ENCODE measurements around the gene GID8.

Gene GID8

DNA sequence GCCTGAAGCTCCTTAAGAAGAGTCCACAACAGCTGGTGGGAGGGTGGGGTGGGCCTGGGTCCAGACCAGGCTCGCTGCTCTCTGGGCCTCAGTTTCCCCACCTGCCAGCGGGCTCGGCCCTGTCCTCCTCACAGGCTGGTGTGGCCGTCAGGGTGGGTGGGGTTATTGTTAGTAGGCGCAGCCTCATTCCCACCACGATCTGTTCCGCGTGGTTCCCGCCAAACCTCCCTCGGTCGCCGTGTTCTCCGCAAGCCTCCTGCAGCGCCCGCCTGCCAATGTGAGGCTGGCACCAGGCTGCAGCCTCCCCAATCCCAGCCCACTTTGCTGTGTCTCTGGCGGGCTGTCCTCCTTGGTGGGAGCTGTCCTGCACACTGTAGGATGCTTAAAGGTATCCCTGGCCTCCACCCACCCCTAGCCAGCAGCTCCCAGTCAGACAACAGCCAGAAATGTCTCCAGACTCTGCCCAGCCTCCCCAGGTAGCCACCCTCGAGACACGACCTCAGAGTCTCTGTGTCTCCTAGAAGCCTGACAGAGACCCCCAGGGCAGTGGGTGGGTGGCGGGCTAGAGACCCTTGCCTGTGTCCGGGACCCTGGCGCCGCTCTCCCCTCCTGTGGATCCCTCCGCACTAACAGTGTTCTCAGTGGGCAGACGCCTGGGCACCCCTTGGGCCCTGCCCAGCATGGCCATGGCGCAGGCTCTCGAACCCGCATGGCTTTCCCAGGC, 29.8 kb downstream of the GID8 start:
- no peaks in the 10 kb centered on the region for H3K9me3 ChIP-seq (ENCODE audit: control insufficient read depth, insufficient read depth, low read depth, low read length)
- H3K36me3 ChIP-seq (ENCODE audit: control insufficient read depth, insufficient read depth, low read length): peaks cover 27% of the 10 kb centered on the region
- no peak overlapping the region for H3K4me3 ChIP-seq (ENCODE audit: low read depth, low read length)
- peaks cover 6% of the 10 kb centered on the region; the same call in 1 of the 2 replicates for H3K4me1 ChIP-seq (ENCODE audit: control insufficient read depth, insufficient read depth, low read length)
- no peak overlapping the region for H3K27ac ChIP-seq (ENCODE audit: low read depth, low read length)
- H3K9ac ChIP-seq (ENCODE audit: low read length): no peak overlapping the region
- peaks cover 17% of the 10 kb centered on the region for H3K27me3 ChIP-seq (ENCODE audit: control insufficient read depth, insufficient read depth, low read length)

DNA sequence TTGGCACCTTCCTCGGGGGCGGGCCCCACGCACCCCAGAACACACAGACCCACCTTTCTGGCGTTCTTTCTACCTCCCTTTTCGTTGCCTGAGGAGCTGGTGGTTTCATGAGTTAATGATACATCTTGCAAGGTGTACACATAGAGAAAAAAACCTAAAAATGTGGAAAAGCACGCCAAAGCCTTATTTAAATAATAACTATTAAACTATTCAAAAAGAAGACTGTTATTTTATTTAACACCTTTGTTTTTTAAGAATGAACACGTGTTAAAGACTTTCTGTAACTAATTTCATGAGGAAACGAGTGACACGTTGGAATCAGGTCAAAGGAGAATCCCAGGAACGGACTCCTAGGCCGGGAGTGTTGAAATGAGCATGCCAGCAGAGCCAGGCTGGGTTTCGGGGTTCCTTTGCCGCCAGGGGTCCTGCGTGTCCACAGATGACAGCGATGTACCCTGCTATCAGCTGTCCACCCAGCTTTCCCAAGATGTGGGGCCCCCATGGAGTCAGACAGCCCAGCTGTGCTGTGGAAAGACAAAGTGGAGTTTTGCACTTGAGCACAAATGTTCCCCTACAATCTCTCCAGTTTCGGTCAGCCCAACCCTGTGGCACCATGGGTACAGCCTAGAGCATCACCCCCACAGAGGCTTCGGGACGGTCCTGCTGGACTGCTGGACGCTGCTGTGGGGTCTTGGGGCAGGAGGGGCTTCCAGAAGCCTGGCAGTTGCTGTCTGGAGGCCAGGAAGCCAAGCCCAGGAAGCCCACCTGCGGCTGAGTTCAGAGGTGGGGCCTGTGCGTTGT, 30.6 kb downstream of the GID8 start:
- Histone ChIP-seq H3K4me3 (ENCODE audit: low read depth, low read length) (no peak overlapping the region), H3K27ac (ENCODE audit: low read depth, low read length) (no peak overlapping the region), H3K36me3 (ENCODE audit: control insufficient read depth, insufficient read depth, low read length) (peaks cover 19% of the 10 kb centered on the region), H3K9ac (ENCODE audit: low read length) (no peak overlapping the region), H3K27me3 (ENCODE audit: control insufficient read depth, insufficient read depth, low read length) (peaks cover 25% of the 10 kb centered on the region), H3K4me1 (ENCODE audit: control insufficient read depth, insufficient read depth, low read length) (peaks cover 13% of the 10 kb centered on the region; the same call in 1 of the 2 replicates), H3K9me3 (ENCODE audit: control insufficient read depth, insufficient read depth, low read depth, low read length) (no peaks in the 10 kb centered on the region)

GRCh38 chr20:62969179-62969760, 31.3 kb downstream of the GID8 start:
- no peaks in the 10 kb centered on the region for H3K9me3 ChIP-seq (ENCODE audit: control insufficient read depth, insufficient read depth, low read depth, low read length)
- H3K36me3 ChIP-seq (ENCODE audit: control insufficient read depth, insufficient read depth, low read length): peaks cover 13% of the 10 kb centered on the region
- peaks cover 32% of the 10 kb centered on the region for H3K27me3 ChIP-seq (ENCODE audit: control insufficient read depth, insufficient read depth, low read length)
- H3K27ac ChIP-seq (ENCODE audit: low read depth, low read length): no peak overlapping the region
- H3K4me1 ChIP-seq (ENCODE audit: control insufficient read depth, insufficient read depth, low read length): peaks cover 17% of the 10 kb centered on the region
- H3K9ac ChIP-seq (ENCODE audit: low read length): no peak overlapping the region
- no peak overlapping the region for H3K4me3 ChIP-seq (ENCODE audit: low read depth, low read length)

DNA sequence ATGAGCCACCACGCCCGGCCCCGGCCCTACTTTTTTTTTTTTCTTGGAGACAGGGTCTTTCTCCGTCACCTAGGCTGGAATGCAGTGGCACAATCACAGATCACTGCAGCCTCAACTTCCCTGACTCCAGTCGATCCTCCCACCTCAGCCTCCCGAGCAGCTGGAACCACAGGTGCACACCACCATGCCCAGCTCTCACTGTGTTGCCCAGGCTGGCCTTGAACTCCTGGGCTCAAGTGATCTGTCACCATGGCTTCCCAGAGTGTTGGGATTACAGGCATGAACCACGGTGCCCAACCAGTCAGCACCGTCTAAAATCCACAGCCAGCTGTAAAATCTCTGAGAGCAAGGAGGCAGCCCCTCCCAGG, 32.0 kb downstream of the GID8 start:
- no peak overlapping the region for H3K27ac ChIP-seq (ENCODE audit: low read depth, low read length)
- H3K4me3 ChIP-seq (ENCODE audit: low read depth, low read length): no peak overlapping the region
- H3K27me3 ChIP-seq (ENCODE audit: control insufficient read depth, insufficient read depth, low read length): peaks cover 38% of the 10 kb centered on the region
- H3K4me1 ChIP-seq (ENCODE audit: control insufficient read depth, insufficient read depth, low read length): peaks cover 23% of the 10 kb centered on the region
- peaks cover 7% of the 10 kb centered on the region for H3K36me3 ChIP-seq (ENCODE audit: control insufficient read depth, insufficient read depth, low read length)
- no peak overlapping the region for H3K9ac ChIP-seq (ENCODE audit: low read length)
- H3K9me3 ChIP-seq (ENCODE audit: control insufficient read depth, insufficient read depth, low read depth, low read length): no peaks in the 10 kb centered on the region

- Histone ChIP-seq H3K9me3 (ENCODE audit: control insufficient read depth, insufficient read depth, low read depth, low read length) (no peaks in the 10 kb centered on the region), H3K4me1 (ENCODE audit: control insufficient read depth, insufficient read depth, low read length) (peaks cover 29% of the 10 kb centered on the region), H3K9ac (ENCODE audit: low read length) (no peak overlapping the region), H3K4me3 (ENCODE audit: low read depth, low read length) (no peak overlapping the region), H3K27ac (ENCODE audit: low read depth, low read length) (no peak overlapping the region), H3K27me3 (ENCODE audit: control insufficient read depth, insufficient read depth, low read length) (peaks cover 45% of the 10 kb centered on the region), H3K36me3 (ENCODE audit: control insufficient read depth, insufficient read depth, low read length) (peaks cover 2% of the 10 kb centered on the region)
Observed at GRCh38 chr20:62970307-62971210, 32.6 kb downstream of the GID8 start.

GRCh38 chr20:62971211-62971949, 33.4 kb downstream of the GID8 start:
- H3K4me1 ChIP-seq (ENCODE audit: control insufficient read depth, insufficient read depth, low read length): peaks cover 33% of the 10 kb centered on the region
- peaks cover 53% of the 10 kb centered on the region for H3K27me3 ChIP-seq (ENCODE audit: control insufficient read depth, insufficient read depth, low read length)
- H3K27ac ChIP-seq (ENCODE audit: low read depth, low read length): no peak overlapping the region
- no peak overlapping the region for H3K4me3 ChIP-seq (ENCODE audit: low read depth, low read length)
- no peaks in the 10 kb centered on the region for H3K9me3 ChIP-seq (ENCODE audit: control insufficient read depth, insufficient read depth, low read depth, low read length)
- no peak overlapping the region for H3K9ac ChIP-seq (ENCODE audit: low read length)
- no peaks in the 10 kb centered on the region for H3K36me3 ChIP-seq (ENCODE audit: control insufficient read depth, insufficient read depth, low read length)

- Histone ChIP-seq H3K36me3 (ENCODE audit: control insufficient read depth, insufficient read depth, low read length) (no peaks in the 10 kb centered on the region), H3K9me3 (ENCODE audit: control insufficient read depth, insufficient read depth, low read depth, low read length) (no peaks in the 10 kb centered on the region), H3K27ac (ENCODE audit: low read depth, low read length) (no peak overlapping the region), H3K4me1 (ENCODE audit: control insufficient read depth, insufficient read depth, low read length) (peaks cover 33% of the 10 kb centered on the region), H3K4me3 (ENCODE audit: low read depth, low read length) (peak overlapping the region; percentile 36), H3K9ac (ENCODE audit: low read length) (no peak overlapping the region), H3K27me3 (ENCODE audit: control insufficient read depth, insufficient read depth, low read length) (peaks cover 59% of the 10 kb centered on the region)
Observed at GRCh38 chr20:62971950-62972844, 34.2 kb downstream of the GID8 start.

- H3K27ac ChIP-seq (ENCODE audit: low read depth, low read length): no peak overlapping the region
- no peak overlapping the region for H3K9ac ChIP-seq (ENCODE audit: low read length)
- no peaks in the 10 kb centered on the region for H3K36me3 ChIP-seq (ENCODE audit: control insufficient read depth, insufficient read depth, low read length)
- peaks cover 60% of the 10 kb centered on the region for H3K27me3 ChIP-seq (ENCODE audit: control insufficient read depth, insufficient read depth, low read length)
- H3K4me1 ChIP-seq (ENCODE audit: control insufficient read depth, insufficient read depth, low read length): peaks cover 33% of the 10 kb centered on the region
- no peaks in the 10 kb centered on the region for H3K9me3 ChIP-seq (ENCODE audit: control insufficient read depth, insufficient read depth, low read depth, low read length)
- H3K4me3 ChIP-seq (ENCODE audit: low read depth, low read length): peak overlapping the region; percentile 36
Observed at GRCh38 chr20:62972845-62973745, 35.1 kb downstream of the GID8 start.

- Histone ChIP-seq H3K9me3 (ENCODE audit: control insufficient read depth, insufficient read depth, low read depth, low read length) (no peaks in the 10 kb centered on the region), H3K9ac (ENCODE audit: low read length) (no peak overlapping the region), H3K27me3 (ENCODE audit: control insufficient read depth, insufficient read depth, low read length) (peaks cover 75% of the 10 kb centered on the region), H3K4me1 (ENCODE audit: control insufficient read depth, insufficient read depth, low read length) (peaks cover 43% of the 10 kb centered on the region), H3K4me3 (ENCODE audit: low read depth, low read length) (no peak overlapping the region), H3K27ac (ENCODE audit: low read depth, low read length) (no peak overlapping the region), H3K36me3 (ENCODE audit: control insufficient read depth, insufficient read depth, low read length) (no peaks in the 10 kb centered on the region)
Observed at GRCh38 chr20:62975251-62975760, 37.4 kb downstream of the GID8 start.

All from HUES6 (cell line).